NB4 (cell line): ENCODE results near the gene TPSD1.
"Not testable (repeated sequence)": the region's sequence is repeated elsewhere in the genome, so short reads cannot be mapped to it uniquely, and the experiment has no call there.

Source experiments
- DNase-seq: peaks from one replicate; pipeline ENCODE4 v3.0.0; 2010; ENCODE audit warnings: low read depth
- H3K4me3 ChIP-seq: one replicate; pipeline ENCODE4 v1.5.1; 2011; ENCODE audit warnings: mild to moderate bottlenecking, low read depth, low read length, moderate library complexity
- CTCF ChIP-seq: IDR thresholded peaks from one replicate; pipeline ENCODE4 v1.5.1; 2012; ENCODE audit warnings: low read depth, low read length
- MAX ChIP-seq: IDR thresholded peaks from 2 replicates; pipeline ENCODE4 v1.6.1; 2011; ENCODE audit warnings: low read depth, low read length
- MYC ChIP-seq: IDR thresholded peaks from 2 replicates; pipeline ENCODE4 v1.6.1; 2011; ENCODE audit warnings: low read depth, low read length
- POLR2A ChIP-seq: IDR thresholded peaks from 2 replicates; pipeline ENCODE4 v1.6.1; 2011; ENCODE audit warnings: mild to moderate bottlenecking; ENCODE audit not compliant: insufficient read length; ENCODE audit errors: extremely low read depth

The TPSD1 gene

GRCh38 chr16:1295465-1295864 is 39.6 kb downstream of the TPSD1 start:
- TF ChIP-seq POLR2A (no peak), MAX (no peak), CTCF (no peak), MYC (no peak)
- H3K4me3 ChIP-seq, result no peak overlapping the region
- DNase-seq, result no peak

DNA sequence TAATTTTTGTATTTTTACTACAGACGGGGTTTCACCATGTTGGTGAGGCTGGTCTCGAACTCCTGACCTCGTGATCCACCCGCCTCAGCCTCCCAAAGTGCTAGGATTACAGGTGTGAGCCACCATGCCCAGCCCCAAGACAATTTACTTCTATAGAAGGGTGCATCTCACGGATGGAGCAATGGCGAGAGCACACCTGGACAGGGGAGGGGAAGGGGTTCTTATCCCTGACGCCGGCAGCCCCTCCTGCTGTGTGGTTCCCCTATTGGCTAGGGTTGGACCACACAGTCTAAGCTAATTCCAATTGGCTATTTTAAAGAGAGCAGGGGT is 40.8 kb downstream of the TPSD1 start:
- not testable (repeated sequence) for H3K4me3 ChIP-seq, DNase-seq

GRCh38 chr16:1297018-1297696 is 41.3 kb downstream of the TPSD1 start:
- peak; percentile 19 for DNase-seq
- TF ChIP-seq MAX (no peak), POLR2A (no peak), MYC (no peak), CTCF (no peak)
- H3K4me3 ChIP-seq, result no peak overlapping the region

- TF ChIP-seq MAX (no peak), CTCF (no peak)
- no peak for DNase-seq
- no peak overlapping the region for H3K4me3 ChIP-seq
Observed at GRCh38 chr16:1298406-1298805, 42.5 kb downstream of the TPSD1 start.

GRCh38 chr16:1299012-1299867 is 43.4 kb downstream of the TPSD1 start:
- TF ChIP-seq POLR2A (no peak), MYC (no peak), MAX (no peak), CTCF (no peak)
- no peak overlapping the region for H3K4me3 ChIP-seq
- no peak for DNase-seq

- DNase-seq, result no peak
- TF ChIP-seq MAX (no peak), CTCF (no peak)
- H3K4me3 ChIP-seq, result no peak overlapping the region
Observed at GRCh38 chr16:1299868-1300203, 44.0 kb downstream of the TPSD1 start.
